Measurements from ENCODE around the gene COL9A1. TPM values are rescaled to one million over a fixed set of nuclear protein-coding genes. Genes with fewer than 3 reads are reported as not detected.

COL9A1 gene
- total and polyA plus RNA-seq, 9 of the 15 experiments (the other 6 are each of a cell fraction or from before 2014, with no cell fraction given), result 0.01 to 0.13 (median 0.06) TPM; not detected in 1

GRCh38 chr6:70216767-70217166 lies 86.1 kb downstream of the COL9A1 start:
- FAIRE-seq, result no peak
- peaks cover 0 to 5% of the 10 kb centered on the region in 2 experiments; a peak in 2 of 5 replicates for H3K27me3 ChIP-seq (ENCODE audit: control insufficient read depth in 2 of 2, insufficient read depth in 2 of 2, low read length in 2 of 2)
- H3K36me3 ChIP-seq (ENCODE audit: control insufficient read depth, insufficient read depth, low read length), result no peaks in the 10 kb centered on the region
- H4K20me1 ChIP-seq (replicated peaks; ENCODE audit: control insufficient read depth, insufficient read depth, low read length), result no peaks in the 10 kb centered on the region
- BruUV-seq (replicated peaks), result no TSS peak
- no peaks in the 10 kb centered on the region; the same call in 1 of the 2 replicates for H3K9me3 ChIP-seq (replicated peaks; ENCODE audit: control insufficient read depth, insufficient read depth, low read depth, low read length)
- ChIA-PET CTCF (ENCODE audit: low intra/inter-chr PET ratio) (no interaction called here), POLR2A (interaction anchor here (0.7 kb wide), 1 partner anchor 375 kb away, joined by 3 read pairs; no protein-coding TSS in a partner anchor)
- H3K4me1 ChIP-seq (replicated peaks in 1 of 2; ENCODE audit: control insufficient read depth in 2 of 2, insufficient read depth in 2 of 2, low read length in 2 of 2), result no peaks in the 10 kb centered on the region; a peak in 1 of 5 replicates
- under 1% methylated on average over 8 of the region's 8 CpGs for WGBS (ENCODE audit: insufficient coverage, low coverage, missing lambda C conversion rate)
- no peak for ATAC-seq
- H3K4me2 ChIP-seq (ENCODE audit: insufficient read depth, low read length), result no peak overlapping the region
- intact Hi-C loops (cut with micrococcal nuclease), result no loop called here
- H3K9me1 ChIP-seq (ENCODE audit: control insufficient read depth, insufficient read depth, low read length), result no peaks in the 10 kb centered on the region
- no peak overlapping the region for H3K27ac ChIP-seq (ENCODE audit: extremely low read depth, low read depth, low read length)
- in situ Hi-C loops (cut with MboI), result no loop called here
- H2AFZ ChIP-seq (ENCODE audit: low read depth, low read length), result no peak overlapping the region
- H3K9ac ChIP-seq (ENCODE audit: insufficient read depth in 1 of 2, low read depth in 2 of 2, low read length in 2 of 2), result no peak overlapping the region
- no peak overlapping the region for H3K4me3 ChIP-seq
- H3K79me2 ChIP-seq (ENCODE audit: control insufficient read depth, insufficient read depth, low read length), result no peaks in the 10 kb centered on the region
- no peak for DNase-seq (ENCODE audit: extremely low read depth in 1 of 4, low spot score in 3 of 4)
- no peak for TF ChIP-seq ZNF12 (CRISPR knock-in tag; IDR thresholded peaks at IDR 0.05)
- TF ChIP-seq CHD4 (IDR thresholded peaks at IDR 0.05; ENCODE audit: insufficient read depth, insufficient replicate concordance, low read depth, low read length, poor library complexity, severe bottlenecking), result no peak
- TF ChIP-seq ATF6 (CRISPR knock-in tag; IDR thresholded peaks at IDR 0.05), result no peak
- TF ChIP-seq TEAD2 (tag; IDR thresholded peaks at IDR 0.05), result no peak
- TF ChIP-seq NFIC (IDR thresholded peaks at IDR 0.05), result no peak
- no peak for TF ChIP-seq E4F1 (CRISPR knock-in tag; IDR thresholded peaks at IDR 0.05; ENCODE audit: borderline replicate concordance)
- no peak for TF ChIP-seq NR4A1 (CRISPR knock-in tag; IDR thresholded peaks at IDR 0.05)
- no peak for TF ChIP-seq NR4A1 (tag; IDR thresholded peaks at IDR 0.05)
- no peak for TF ChIP-seq SMARCB1 (IDR thresholded peaks at IDR 0.05; ENCODE audit: insufficient read length, low read depth)
- no peak for TF ChIP-seq ZSCAN29 (IDR thresholded peaks at IDR 0.05)
- TF ChIP-seq PTBP1 (IDR thresholded peaks at IDR 0.05; ENCODE audit: low read depth, low read length), result no peak
- no peak for TF ChIP-seq SIN3B (IDR thresholded peaks at IDR 0.05; ENCODE audit: low read depth)
- TF ChIP-seq NKRF (IDR thresholded peaks at IDR 0.05; ENCODE audit: borderline replicate concordance), result no peak
- TF ChIP-seq ZBTB5 (IDR thresholded peaks at IDR 0.05), result no peak
- no peak for TF ChIP-seq ZNF431 (CRISPR knock-in tag; IDR thresholded peaks at IDR 0.05)
- TF ChIP-seq ZNF217 (CRISPR knock-in tag; IDR thresholded peaks at IDR 0.05), result no peak

Measured in K562 (cell line).